K562 (cell line): ENCODE results near the gene KRTAP4-12. TPM values are rescaled to one million over a fixed set of nuclear protein-coding genes. Genes with fewer than 3 reads are reported as not detected.

Source experiments
- ATAC-seq: fragments of 200-7000 bp; cut with Tn5 transposase; 3 replicates; pipeline ENCODE4 v1.9.1; 2020; ENCODE audit warnings: moderate library complexity
- BruUV-seq: library from RNA; stranded (reverse); fragments of 400-500 nt; replicated peaks from 2 replicates; lab custom pipeline; 2021; lab: Mats Ljungman, UMichigan
- CTCF ChIA-PET: fragments of 300-600 bp; formaldehyde crosslinking; extraction: SDS; loops from one replicate; lab custom pipeline; 2021; ENCODE audit warnings: low intra/inter-chr PET ratio; lab: Yijun Ruan, JAX
- POLR2A ChIA-PET: fragments of 300-600, 350-650 bp; sonication (Branson Sonifier 250); formaldehyde crosslinking; extraction: SDS; loops from one replicate; lab custom pipeline; 2021; ENCODE audit warnings: antibody characterized with exemption, inconsistent platforms; lab: Yijun Ruan, JAX
- DNase-seq, 4 experiments: peaks; one replicate each; pipeline versions ENCODE4 v3.0.0 to v3.0.0-alpha.2; 2011 to 2018; ENCODE audit warnings: low spot score in 3 of 4, mixed read lengths in 3 of 4; ENCODE audit errors: extremely low read depth in 1 of 4
- FAIRE-seq: peaks from 2 replicates; lab custom pipeline; 2011; peaks lifted over from hg19 to GRCh38; lab: Jason Lieb, UNC
- H2AFZ ChIP-seq: 2 replicates; pipeline ENCODE4 v1.6.0; 2011; ENCODE audit warnings: low read depth, low read length, control low read depth, inconsistent platforms
- H3K27ac ChIP-seq: fragments of 200-600 bp; 3 replicates; pipeline ENCODE4 v1.8.0; 2011; ENCODE audit warnings: low read depth, mild to moderate bottlenecking, control low read depth, inconsistent platforms, low read length, moderate library complexity, mixed read lengths; ENCODE audit errors: extremely low read depth
- H3K27me3 ChIP-seq, 2 experiments: fragments of 300-600 bp in 1 of 2; 2 replicates in 1 of 2; 3 replicates in 1 of 2; pipeline versions ENCODE4 v1.6.0 to v1.8.0; 2011; ENCODE audit warnings: inconsistent platforms in 2 of 2, low read length in 2 of 2, mild to moderate bottlenecking in 1 of 2, mixed read lengths in 1 of 2, moderate library complexity in 1 of 2; ENCODE audit not compliant: control insufficient read depth in 2 of 2, insufficient read depth in 2 of 2
- H3K36me3 ChIP-seq: fragments of 300-600 bp; 3 replicates; pipeline ENCODE4 v1.8.0; 2011; ENCODE audit warnings: mild to moderate bottlenecking, low read length, inconsistent platforms; ENCODE audit not compliant: control insufficient read depth, insufficient read depth
- H3K4me1 ChIP-seq, 2 experiments: fragments of 200-600 bp in 1 of 2; replicated peaks in 1 of 2; 2 replicates in 1 of 2; 3 replicates in 1 of 2; pipeline versions ENCODE4 v1.5.1 to v1.8.0; 2011; ENCODE audit warnings: inconsistent platforms in 2 of 2, low read length in 2 of 2, mild to moderate bottlenecking in 1 of 2, mixed read lengths in 1 of 2, moderate library complexity in 1 of 2; ENCODE audit not compliant: control insufficient read depth in 2 of 2, insufficient read depth in 2 of 2
- H3K4me2 ChIP-seq: 2 replicates; pipeline ENCODE4 v1.6.1; 2011; ENCODE audit warnings: low read length, control low read depth, inconsistent platforms, mixed read lengths; ENCODE audit not compliant: insufficient read depth
- H3K4me3 ChIP-seq: fragments of 200-600 bp; sonication (generic), shearing (Covaris generic); 2 replicates; pipeline ENCODE4 v1.5.1; 2016; ENCODE audit warnings: control low read depth, inconsistent platforms
- H3K79me2 ChIP-seq: fragments of 200-600 bp; 3 replicates; pipeline ENCODE4 v1.8.0; 2011; ENCODE audit warnings: low read length, inconsistent platforms; ENCODE audit not compliant: control insufficient read depth, insufficient read depth
- H3K9ac ChIP-seq, 2 experiments: 2 replicates each; pipeline versions ENCODE4 v1.6.0 to v1.6.1; 2011; ENCODE audit warnings: low read depth in 2 of 2, low read length in 2 of 2, control low read depth in 1 of 2, inconsistent platforms in 1 of 2, mild to moderate bottlenecking in 1 of 2, mixed read lengths in 1 of 2; ENCODE audit not compliant: insufficient read depth in 1 of 2
- H3K9me1 ChIP-seq: one replicate; pipeline ENCODE4 v1.6.0; 2011; ENCODE audit warnings: inconsistent platforms, mild to moderate bottlenecking, low read length, moderate library complexity; ENCODE audit not compliant: control insufficient read depth, insufficient read depth
- H3K9me3 ChIP-seq: replicated peaks from 2 replicates; pipeline ENCODE4 v1.5.1; 2011; ENCODE audit warnings: low read depth, low read length, inconsistent platforms; ENCODE audit not compliant: control insufficient read depth, insufficient read depth
- H4K20me1 ChIP-seq: replicated peaks from 2 replicates; pipeline ENCODE4 v1.6.1; 2011; ENCODE audit warnings: low read length, inconsistent platforms, mixed read lengths; ENCODE audit not compliant: control insufficient read depth, insufficient read depth
- GABPB1 ChIP-seq: sonication (generic); formaldehyde crosslinking; IDR thresholded peaks from 2 replicates; pipeline ENCODE4 v1.8.0; 2022; ENCODE audit warnings: mild to moderate bottlenecking, missing genetic modification reagents
- GATAD2A ChIP-seq: fragments of 450-650 bp; IDR thresholded peaks from 2 replicates; pipeline ENCODE4 v1.6.1; 2017
- HDAC6 ChIP-seq: IDR thresholded peaks from 2 replicates; pipeline ENCODE4 v1.6.1; 2012; ENCODE audit warnings: low read depth, mild to moderate bottlenecking, control low read depth, inconsistent platforms, low read length, moderate library complexity
- HNRNPLL ChIP-seq: fragments of 200-400 bp; formaldehyde crosslinking; IDR thresholded peaks from 2 replicates; pipeline ENCODE4 v1.6.1; 2017; ENCODE audit warnings: low read length, low read depth, mild to moderate bottlenecking; ENCODE audit not compliant: poor library complexity, severe bottlenecking
- KAT7 ChIP-seq: sonication (generic); formaldehyde crosslinking; IDR thresholded peaks from 2 replicates; pipeline ENCODE4 v1.8.0; 2022; ENCODE audit warnings: missing genetic modification reagents, mild to moderate bottlenecking, borderline replicate concordance
- MTA2 ChIP-seq: fragments of 450-650 bp; IDR thresholded peaks from 2 replicates; pipeline ENCODE4 v1.6.1; 2016; ENCODE audit warnings: low read depth
- NFXL1 ChIP-seq: fragments of 450-650 bp; formaldehyde crosslinking; IDR thresholded peaks from 2 replicates; pipeline ENCODE4 v1.4.0; 2021; ENCODE audit warnings: mild to moderate bottlenecking
- SMAD1 ChIP-seq: fragments of 150-350 bp; IDR thresholded peaks from 2 replicates; pipeline ENCODE4 v1.6.1; 2014; ENCODE audit warnings: low read length, low read depth; ENCODE audit not compliant: partially characterized antibody
- SOX6 ChIP-seq: fragments of 450-650 bp; IDR thresholded peaks from 2 replicates; pipeline ENCODE4 v1.6.1; 2014; ENCODE audit warnings: mild to moderate bottlenecking
- ZNF561 ChIP-seq: fragments of 450-650 bp; formaldehyde crosslinking; conservative IDR thresholded peaks from 2 replicates; pipeline ENCODE4 v1.4.0; 2020; ENCODE audit warnings: mild to moderate bottlenecking, moderate library complexity
- WGBS: fragments of 100-300 bp; shearing (Covaris generic); methylation state at CpG from one replicate; pipeline ENCODE4 v1.1.6; 2016; ENCODE audit warnings: low coverage, mixed read lengths; ENCODE audit not compliant: insufficient coverage; ENCODE audit errors: missing lambda C conversion rate; 5-methylcytosine and 5-hydroxymethylcytosine counted together
- in situ Hi-C: fragments of 300-500 bp; cut with MboI; formaldehyde crosslinking; loops from 4 replicates; pipeline ENCODE4 v1.15.0; 2018; ENCODE audit warnings: inconsistent platforms, mixed read lengths
- intact Hi-C: fragments of 100-400 bp; cut with micrococcal nuclease; formaldehyde crosslinking; loops from 2 replicates; pipeline ENCODE4 v1.14.2; 2022
- polyA plus RNA-seq, 8 experiments: library from polyadenylated mRNA; depleted of rRNA in 4 of 8; stranded (reverse) in 5 of 8; unstranded in 3 of 8; fragments of >200 nt; fragmentation: Nextera tagmentation in 2 of 8; fragmentation: Illumina TruSeq in 1 of 8; extraction: Ambion mirVana in 2 of 8; extraction: Trizol in 1 of 8; gene quantifications; 2 replicates each; pipeline versions ENCODE4 v1.2.1 to v1.2.3, GENCODE V29; 2011 to 2014; ENCODE audit warnings: inconsistent platforms in 1 of 8, missing spikeins in 1 of 8
- total RNA-seq, 7 experiments: library from RNA; depleted of rRNA in 6 of 7; stranded (reverse); fragments of >200 nt in 6 of 7; fragmentation: Illumina TruSeq in 2 of 7; extraction: Trizol in 2 of 7; gene quantifications; 2 replicates each; pipeline versions ENCODE4 v1.2.1 to v1.2.3, GENCODE V29; 2011 to 2021; ENCODE audit warnings: low replicate concordance in 1 of 7
- TF ChIP-seq, protein P1 (sequence below), 2 experiments: fragments of 450-650 bp; IDR thresholded peaks; 2 replicates each; pipeline ENCODE4 v1.6.1; 2018; ENCODE audit warnings: mild to moderate bottlenecking in 2 of 2, low read depth in 1 of 2; ENCODE audit not compliant: partially characterized antibody in 2 of 2
- TF ChIP-seq, protein P2 (sequence below): fragments of 200-800 bp; sonication (Bioruptor generic); IDR thresholded peaks from 2 replicates; pipeline ENCODE4 v1.6.1; 2017; ENCODE audit warnings: missing genetic modification characterization, missing compliant biosample characterization
- TF ChIP-seq, protein P3 (sequence below): fragments of 250-450 bp; sonication (Bioruptor Pico); IDR thresholded peaks from 2 replicates; pipeline ENCODE4 v1.8.0; 2021; ENCODE audit warnings: moderate library complexity, mild to moderate bottlenecking, inconsistent platforms

Gene KRTAP4-12
- total and polyA plus RNA-seq, 9 of the 15 experiments (the other 6 are each of a cell fraction or from before 2014, with no cell fraction given) = not detected

DNA sequence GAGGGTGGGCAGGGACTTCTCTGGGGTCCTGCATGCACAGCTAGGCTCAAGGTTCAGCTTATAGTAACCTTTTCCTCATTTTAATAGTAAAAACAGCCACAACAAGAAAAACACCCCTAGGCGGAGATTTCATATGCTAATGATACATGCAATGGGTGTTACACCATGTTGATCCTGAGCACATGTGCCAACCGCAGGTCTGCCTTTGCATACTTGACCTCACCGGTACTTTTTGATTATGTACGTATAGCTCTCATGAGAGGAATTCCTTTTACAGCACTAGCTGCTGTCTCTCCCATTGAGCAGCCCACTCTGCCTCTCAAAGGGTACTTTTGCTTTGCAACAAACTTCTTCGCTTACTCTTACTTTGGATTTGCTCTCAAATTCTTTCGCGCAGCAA lies 27.9 kb downstream of the KRTAP4-12 start:
- H3K9me1 ChIP-seq = no peaks in the 10 kb centered on the region
- intact Hi-C loops (no loop called here), in situ Hi-C loops (no loop called here)
- FAIRE-seq (no peak), ATAC-seq (no peak), DNase-seq (no peak)
- no peak overlapping the region for H3K27ac ChIP-seq
- 14% methylated on average over 7 of the region's 7 CpGs for WGBS
- POLR2A ChIA-PET = interaction anchor here (0.5 kb wide), 1 partner anchor 259 kb away, joined by 3 read pairs; no protein-coding TSS in a partner anchor
- TF ChIP-seq NFXL1 (CRISPR knock-in tag) = no peak
- TF ChIP-seq, protein P1, sequence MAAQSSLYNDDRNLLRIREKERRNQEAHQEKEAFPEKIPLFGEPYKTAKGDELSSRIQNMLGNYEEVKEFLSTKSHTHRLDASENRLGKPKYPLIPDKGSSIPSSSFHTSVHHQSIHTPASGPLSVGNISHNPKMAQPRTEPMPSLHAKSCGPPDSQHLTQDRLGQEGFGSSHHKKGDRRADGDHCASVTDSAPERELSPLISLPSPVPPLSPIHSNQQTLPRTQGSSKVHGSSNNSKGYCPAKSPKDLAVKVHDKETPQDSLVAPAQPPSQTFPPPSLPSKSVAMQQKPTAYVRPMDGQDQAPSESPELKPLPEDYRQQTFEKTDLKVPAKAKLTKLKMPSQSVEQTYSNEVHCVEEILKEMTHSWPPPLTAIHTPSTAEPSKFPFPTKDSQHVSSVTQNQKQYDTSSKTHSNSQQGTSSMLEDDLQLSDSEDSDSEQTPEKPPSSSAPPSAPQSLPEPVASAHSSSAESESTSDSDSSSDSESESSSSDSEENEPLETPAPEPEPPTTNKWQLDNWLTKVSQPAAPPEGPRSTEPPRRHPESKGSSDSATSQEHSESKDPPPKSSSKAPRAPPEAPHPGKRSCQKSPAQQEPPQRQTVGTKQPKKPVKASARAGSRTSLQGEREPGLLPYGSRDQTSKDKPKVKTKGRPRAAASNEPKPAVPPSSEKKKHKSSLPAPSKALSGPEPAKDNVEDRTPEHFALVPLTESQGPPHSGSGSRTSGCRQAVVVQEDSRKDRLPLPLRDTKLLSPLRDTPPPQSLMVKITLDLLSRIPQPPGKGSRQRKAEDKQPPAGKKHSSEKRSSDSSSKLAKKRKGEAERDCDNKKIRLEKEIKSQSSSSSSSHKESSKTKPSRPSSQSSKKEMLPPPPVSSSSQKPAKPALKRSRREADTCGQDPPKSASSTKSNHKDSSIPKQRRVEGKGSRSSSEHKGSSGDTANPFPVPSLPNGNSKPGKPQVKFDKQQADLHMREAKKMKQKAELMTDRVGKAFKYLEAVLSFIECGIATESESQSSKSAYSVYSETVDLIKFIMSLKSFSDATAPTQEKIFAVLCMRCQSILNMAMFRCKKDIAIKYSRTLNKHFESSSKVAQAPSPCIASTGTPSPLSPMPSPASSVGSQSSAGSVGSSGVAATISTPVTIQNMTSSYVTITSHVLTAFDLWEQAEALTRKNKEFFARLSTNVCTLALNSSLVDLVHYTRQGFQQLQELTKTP (IDR thresholded peaks at IDR 0.05; ENCODE audit: low read depth in 1 of 2, partially characterized antibody in 2 of 2) = no peak
- TF ChIP-seq MTA2 = no peak
- TF ChIP-seq SMAD1 = no peak
- TF ChIP-seq KAT7 (CRISPR knock-in tag) = no peak
- TF ChIP-seq, protein P2, sequence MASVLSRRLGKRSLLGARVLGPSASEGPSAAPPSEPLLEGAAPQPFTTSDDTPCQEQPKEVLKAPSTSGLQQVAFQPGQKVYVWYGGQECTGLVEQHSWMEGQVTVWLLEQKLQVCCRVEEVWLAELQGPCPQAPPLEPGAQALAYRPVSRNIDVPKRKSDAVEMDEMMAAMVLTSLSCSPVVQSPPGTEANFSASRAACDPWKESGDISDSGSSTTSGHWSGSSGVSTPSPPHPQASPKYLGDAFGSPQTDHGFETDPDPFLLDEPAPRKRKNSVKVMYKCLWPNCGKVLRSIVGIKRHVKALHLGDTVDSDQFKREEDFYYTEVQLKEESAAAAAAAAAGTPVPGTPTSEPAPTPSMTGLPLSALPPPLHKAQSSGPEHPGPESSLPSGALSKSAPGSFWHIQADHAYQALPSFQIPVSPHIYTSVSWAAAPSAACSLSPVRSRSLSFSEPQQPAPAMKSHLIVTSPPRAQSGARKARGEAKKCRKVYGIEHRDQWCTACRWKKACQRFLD = no peak
- no peak for TF ChIP-seq ZNF561 (CRISPR knock-in tag)
- TF ChIP-seq SOX6 = no peak
- TF ChIP-seq GATAD2A = no peak
- TF ChIP-seq GABPB1 (CRISPR knock-in tag) = no peak
- TF ChIP-seq, protein P3, sequence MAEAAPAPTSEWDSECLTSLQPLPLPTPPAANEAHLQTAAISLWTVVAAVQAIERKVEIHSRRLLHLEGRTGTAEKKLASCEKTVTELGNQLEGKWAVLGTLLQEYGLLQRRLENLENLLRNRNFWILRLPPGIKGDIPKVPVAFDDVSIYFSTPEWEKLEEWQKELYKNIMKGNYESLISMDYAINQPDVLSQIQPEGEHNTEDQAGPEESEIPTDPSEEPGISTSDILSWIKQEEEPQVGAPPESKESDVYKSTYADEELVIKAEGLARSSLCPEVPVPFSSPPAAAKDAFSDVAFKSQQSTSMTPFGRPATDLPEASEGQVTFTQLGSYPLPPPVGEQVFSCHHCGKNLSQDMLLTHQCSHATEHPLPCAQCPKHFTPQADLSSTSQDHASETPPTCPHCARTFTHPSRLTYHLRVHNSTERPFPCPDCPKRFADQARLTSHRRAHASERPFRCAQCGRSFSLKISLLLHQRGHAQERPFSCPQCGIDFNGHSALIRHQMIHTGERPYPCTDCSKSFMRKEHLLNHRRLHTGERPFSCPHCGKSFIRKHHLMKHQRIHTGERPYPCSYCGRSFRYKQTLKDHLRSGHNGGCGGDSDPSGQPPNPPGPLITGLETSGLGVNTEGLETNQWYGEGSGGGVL (CRISPR knock-in tag) = no peak
- no peak for TF ChIP-seq HDAC6
- no peak for TF ChIP-seq HNRNPLL
- no peak overlapping the region for H2AFZ ChIP-seq
- no peaks in the 10 kb centered on the region for H4K20me1 ChIP-seq
- CTCF ChIA-PET = no interaction called here
- no peaks in the 10 kb centered on the region for H3K36me3 ChIP-seq
- H3K27me3 ChIP-seq = peaks cover 0 to 7% of the 10 kb centered on the region in 2 experiments; a peak in 1 of 5 replicates
- no peak overlapping the region for H3K9ac ChIP-seq
- no peaks in the 10 kb centered on the region for H3K79me2 ChIP-seq
- BruUV-seq = no TSS peak
- no peak overlapping the region for H3K4me3 ChIP-seq
- no peaks in the 10 kb centered on the region for H3K4me1 ChIP-seq
- H3K9me3 ChIP-seq = no peaks in the 10 kb centered on the region
- no peak overlapping the region for H3K4me2 ChIP-seq
